OCI-LY3 (cell line): Measurements from ENCODE around the gene OTUD1.

ENCODE experiments used
- H2AFZ ChIP-seq: fragments of 200-600, 300-600 bp; shearing (Covaris generic); 2 replicates; pipeline ENCODE4 v1.6.0; 2014; ENCODE audit warnings: antibody characterized with exemption, low read depth, low read length
- H3K27ac ChIP-seq: fragments of 200-600, 300-600 bp; sonication (generic); 2 replicates; pipeline ENCODE4 v1.5.1; 2014; ENCODE audit warnings: mild to moderate bottlenecking, low read length, moderate library complexity, mixed read lengths
- H3K27me3 ChIP-seq: fragments of 200-600, 300-600 bp; sonication (generic); 2 replicates; pipeline ENCODE4 v1.6.1; 2014; ENCODE audit warnings: low read depth, low read length, mixed read lengths
- H3K36me3 ChIP-seq: fragments of 200-600, 300-600 bp; sonication (generic); replicated peaks from 2 replicates; pipeline ENCODE3; 2014; ENCODE audit warnings: low read depth, low read length, mixed read lengths
- H3K4me1 ChIP-seq: fragments of 300-600, 200-600 bp; sonication (generic); 2 replicates; pipeline ENCODE4 v1.6.1; 2014; ENCODE audit warnings: low read length, mixed read lengths
- H3K4me2 ChIP-seq: fragments of 200-600, 300-600 bp; sonication (generic); 2 replicates; pipeline ENCODE4 v1.6.1; 2014; ENCODE audit warnings: low read length, mixed read lengths
- H3K4me3 ChIP-seq: fragments of 300-600, 200-600 bp; sonication (generic); 2 replicates; pipeline ENCODE4 v1.5.1; 2014; ENCODE audit warnings: antibody characterized with exemption, mild to moderate bottlenecking, low read length, moderate library complexity
- H3K79me2 ChIP-seq: fragments of 300-600, 200-600 bp; shearing (Covaris generic); 2 replicates; pipeline ENCODE4 v1.6.1; 2014; ENCODE audit warnings: mild to moderate bottlenecking, low read length, mixed read lengths
- H3K9ac ChIP-seq: fragments of 300-600, 200-600 bp; shearing (Covaris generic); 2 replicates; pipeline ENCODE4 v1.6.0; 2014; ENCODE audit warnings: mild to moderate bottlenecking, low read length, moderate library complexity
- H3K9me3 ChIP-seq: fragments of 200-600, 300-600 bp; shearing (Covaris generic); 2 replicates; pipeline ENCODE4 v1.6.1; 2014; ENCODE audit warnings: low read length, mixed read lengths; ENCODE audit not compliant: insufficient read depth
- H4K20me1 ChIP-seq: fragments of 200-600, 300-600 bp; sonication (generic); 2 replicates; pipeline ENCODE4 v1.6.1; 2016; ENCODE audit warnings: low read length, mixed read lengths; ENCODE audit not compliant: insufficient read depth
- CTCF ChIP-seq: fragments of 200-600, 300-600 bp; sonication (generic); IDR thresholded peaks from 2 replicates; pipeline ENCODE4 v1.5.1; 2014; ENCODE audit warnings: antibody characterized with exemption, low read length, low read depth
- EZH2phosphoT487 ChIP-seq: fragments of 200-600 bp; shearing (Covaris generic); IDR thresholded peaks from 2 replicates; pipeline ENCODE4 v1.6.1; 2018; ENCODE audit warnings: antibody characterized with exemption, mixed run types, low read depth

The OTUD1 gene

GRCh38 chr10:23469596-23470237 is 30.8 kb downstream of the OTUD1 start:
- H3K4me3 ChIP-seq = no peak overlapping the region
- no peaks in the 10 kb centered on the region for H3K4me1 ChIP-seq
- H3K9me3 ChIP-seq = no peaks in the 10 kb centered on the region
- H4K20me1 ChIP-seq = no peaks in the 10 kb centered on the region
- H3K9ac ChIP-seq = no peak overlapping the region
- no peak overlapping the region for H3K27ac ChIP-seq
- no peak overlapping the region for H3K4me2 ChIP-seq
- TF ChIP-seq CTCF (no peak), EZH2phosphoT487 (no peak)
- 0 out of 2 replicates have a peak, but pooled peaks cover 2% of the 10 kb centered on the region for H3K27me3 ChIP-seq
- H3K36me3 ChIP-seq = no peaks in the 10 kb centered on the region
- no peaks in the 10 kb centered on the region for H3K79me2 ChIP-seq
- no peak overlapping the region for H2AFZ ChIP-seq

GRCh38 chr10:23472181-23472580 is 33.3 kb downstream of the OTUD1 start:
- Histone ChIP-seq H3K36me3 (no peaks in the 10 kb centered on the region), H3K27ac (no peak overlapping the region), H2AFZ (no peak overlapping the region), H4K20me1 (no peaks in the 10 kb centered on the region), H3K4me2 (no peak overlapping the region), H3K4me1 (no peaks in the 10 kb centered on the region), H3K9ac (no peak overlapping the region), H3K27me3 (0 out of 2 replicates have a peak, but pooled peaks cover 2% of the 10 kb centered on the region), H3K4me3 (no peak overlapping the region), H3K9me3 (no peaks in the 10 kb centered on the region), H3K79me2 (no peaks in the 10 kb centered on the region)
- TF ChIP-seq EZH2phosphoT487 (no peak), CTCF (no peak)

- no peak overlapping the region for H3K4me2 ChIP-seq
- no peak overlapping the region for H2AFZ ChIP-seq
- H4K20me1 ChIP-seq = no peaks in the 10 kb centered on the region
- no peaks in the 10 kb centered on the region for H3K36me3 ChIP-seq
- H3K9me3 ChIP-seq = no peaks in the 10 kb centered on the region
- TF ChIP-seq EZH2phosphoT487 (no peak), CTCF (no peak)
- no peak overlapping the region for H3K4me3 ChIP-seq
- H3K79me2 ChIP-seq = no peaks in the 10 kb centered on the region
- H3K27ac ChIP-seq = no peak overlapping the region
- H3K27me3 ChIP-seq = no peaks in the 10 kb centered on the region
- no peaks in the 10 kb centered on the region for H3K4me1 ChIP-seq
- H3K9ac ChIP-seq = no peak overlapping the region
These were observed 35.2 kb downstream of the OTUD1 start for GRCh38 chr10:23474081-23474480.

GRCh38 chr10:23474626-23475025 is 35.8 kb downstream of the OTUD1 start:
- no peak overlapping the region for H3K4me2 ChIP-seq
- TF ChIP-seq CTCF (no peak), EZH2phosphoT487 (no peak)
- H3K27ac ChIP-seq = no peak overlapping the region

More at GRCh38 chr10:23474626-23475025, 35.8 kb downstream of the OTUD1 start:
- no peaks in the 10 kb centered on the region for H4K20me1 ChIP-seq
- no peaks in the 10 kb centered on the region for H3K9me3 ChIP-seq
- no peaks in the 10 kb centered on the region for H3K79me2 ChIP-seq
- no peaks in the 10 kb centered on the region for H3K4me1 ChIP-seq
- H3K27me3 ChIP-seq = no peaks in the 10 kb centered on the region
- no peak overlapping the region for H3K9ac ChIP-seq
- no peak overlapping the region for H3K4me3 ChIP-seq
- H3K36me3 ChIP-seq = no peaks in the 10 kb centered on the region
- H2AFZ ChIP-seq = no peak overlapping the region
